MM.1S (cell line): ENCODE data around the gene USP20.
A peak's percentile ranks its signal among the peaks of the same experiment; 100 is the strongest.

Source experiments
- DNase-seq: peaks from one replicate; pipeline ENCODE4 v3.0.0-alpha.2; 2015
- H2AFZ ChIP-seq: fragments of 300-600 bp; sonication (generic); 2 replicates; pipeline ENCODE4 v1.6.0; 2016; ENCODE audit warnings: antibody characterized with exemption, low read length
- H3F3A ChIP-seq: fragments of 300-600 bp; sonication (generic); 2 replicates; pipeline ENCODE4 v1.6.1; 2016; ENCODE audit warnings: mild to moderate bottlenecking, antibody characterized with exemption, low read length, moderate library complexity, mixed read lengths; ENCODE audit not compliant: insufficient read depth
- H3K27ac ChIP-seq: fragments of 300-600 bp; sonication (generic); 2 replicates; pipeline ENCODE4 v1.5.1; 2016; ENCODE audit warnings: mild to moderate bottlenecking, low read length
- H3K27me3 ChIP-seq: fragments of 300-600 bp; sonication (generic); replicated peaks from 2 replicates; pipeline ENCODE4 v1.6.0; 2016; ENCODE audit warnings: low read length; ENCODE audit not compliant: insufficient read depth
- H3K36me3 ChIP-seq: fragments of 300-600 bp; sonication (generic); replicated peaks from 2 replicates; pipeline ENCODE4 v1.6.1; 2016; ENCODE audit warnings: mild to moderate bottlenecking, low read length, mixed read lengths; ENCODE audit not compliant: insufficient read depth
- H3K4me1 ChIP-seq: fragments of 300-600 bp; sonication (generic); 2 replicates; pipeline ENCODE4 v1.6.1; 2016; ENCODE audit warnings: low read length, mixed read lengths
- H3K4me2 ChIP-seq: fragments of 300-600 bp; sonication (generic); 2 replicates; pipeline ENCODE4 v1.6.0; 2016; ENCODE audit warnings: low read depth, low read length
- H3K4me3 ChIP-seq: fragments of 300-600 bp; sonication (generic); 2 replicates; pipeline ENCODE4 v1.5.1; 2016; ENCODE audit warnings: low read length, mixed read lengths
- H3K79me2 ChIP-seq: fragments of 300-600 bp; sonication (generic); 2 replicates; pipeline ENCODE4 v1.6.1; 2016; ENCODE audit warnings: mixed run types, low read length, mixed read lengths
- H3K9ac ChIP-seq: fragments of 300-600 bp; sonication (generic); 2 replicates; pipeline ENCODE4 v1.6.1; 2016; ENCODE audit warnings: low read length, mixed read lengths
- H3K9me2 ChIP-seq: fragments of 300-600 bp; sonication (generic); replicated peaks from 2 replicates; pipeline ENCODE4 v1.6.1; 2016; ENCODE audit warnings: mild to moderate bottlenecking, low read length, mixed read lengths; ENCODE audit not compliant: insufficient read depth
- H3K9me3 ChIP-seq: fragments of 300-600 bp; sonication (generic); replicated peaks from 2 replicates; pipeline ENCODE4 v1.6.1; 2016; ENCODE audit warnings: mild to moderate bottlenecking, low read length, mixed read lengths; ENCODE audit not compliant: insufficient read depth
- H4K20me1 ChIP-seq: fragments of 300-600 bp; sonication (generic); 2 replicates; pipeline ENCODE4 v1.6.1; 2016; ENCODE audit warnings: mild to moderate bottlenecking, low read length, moderate library complexity, mixed read lengths; ENCODE audit not compliant: insufficient read depth
- EZH2 ChIP-seq: fragments of 300-600 bp; sonication (generic); optimal IDR thresholded peaks from 2 replicates; pipeline ENCODE3; 2017; ENCODE audit warnings: low read depth, mild to moderate bottlenecking, antibody characterized with exemption, low read length, mixed read lengths
- EZH2phosphoT487 ChIP-seq: fragments of 300-600 bp; sonication (generic); IDR thresholded peaks from 2 replicates; pipeline ENCODE4 v1.6.1; 2018; ENCODE audit warnings: antibody characterized with exemption, low read length
- TF ChIP-seq, protein P1 (sequence below): fragments of 300-600 bp; sonication (generic); IDR thresholded peaks from 2 replicates; pipeline ENCODE4 v1.5.1; 2016; ENCODE audit warnings: antibody characterized with exemption, low read length, mixed read lengths

The USP20 gene

DNA sequence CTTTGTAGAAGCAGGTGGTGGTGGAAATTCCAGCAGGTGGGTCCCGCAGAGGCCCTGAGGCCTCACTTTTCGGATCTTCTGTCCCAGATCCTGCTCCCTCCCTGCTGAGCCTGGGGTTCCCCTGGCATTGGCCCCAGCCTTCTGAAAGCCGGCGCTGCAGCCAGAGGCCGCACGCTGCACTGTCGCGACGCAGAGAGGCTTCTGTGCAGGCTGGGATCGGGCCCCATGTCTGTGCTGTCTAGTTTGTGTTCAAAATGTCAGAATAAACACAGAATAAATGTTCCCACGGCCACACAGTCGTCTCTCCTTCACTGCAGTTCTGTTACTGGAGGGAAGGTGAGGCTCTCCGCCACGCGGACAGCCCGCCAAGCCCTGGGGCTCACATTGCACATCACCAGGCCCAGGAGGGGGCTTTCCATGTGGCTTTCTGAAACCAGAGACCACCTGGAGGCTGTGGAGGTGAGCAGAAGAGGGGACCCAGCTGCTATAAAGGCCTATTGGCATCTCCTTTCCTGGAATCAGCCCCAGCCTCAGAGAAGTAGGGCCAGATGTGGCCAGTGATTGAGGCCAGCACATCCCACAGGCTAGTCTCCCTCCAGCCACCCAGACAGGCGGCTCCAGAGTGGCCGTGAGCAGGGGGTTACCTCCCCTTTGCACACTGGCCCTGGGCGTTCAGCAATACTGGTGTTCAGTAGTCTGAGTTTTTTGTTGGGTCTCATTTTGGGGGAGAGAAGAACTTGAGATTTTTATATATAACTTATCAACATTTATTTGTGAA, 46.5 kb downstream of the USP20 start:
- no peak overlapping the region for H3K4me3 ChIP-seq
- H2AFZ ChIP-seq, result no peak overlapping the region
- H4K20me1 ChIP-seq, result no peaks in the 10 kb centered on the region
- peaks cover 22% of the 10 kb centered on the region for H3F3A ChIP-seq
- no peaks in the 10 kb centered on the region for H3K9me2 ChIP-seq
- no peaks in the 10 kb centered on the region for H3K79me2 ChIP-seq
- H3K27ac ChIP-seq, result no peak overlapping the region
- DNase-seq, result no peak
- H3K36me3 ChIP-seq, result no peaks in the 10 kb centered on the region
- no peak overlapping the region for H3K4me2 ChIP-seq
- H3K4me1 ChIP-seq, result peaks cover 18% of the 10 kb centered on the region
- no peaks in the 10 kb centered on the region for H3K9me3 ChIP-seq
- H3K9ac ChIP-seq, result no peak overlapping the region
- H3K27me3 ChIP-seq, result no peaks in the 10 kb centered on the region
- no peak for TF ChIP-seq EZH2phosphoT487
- TF ChIP-seq, protein P1, sequence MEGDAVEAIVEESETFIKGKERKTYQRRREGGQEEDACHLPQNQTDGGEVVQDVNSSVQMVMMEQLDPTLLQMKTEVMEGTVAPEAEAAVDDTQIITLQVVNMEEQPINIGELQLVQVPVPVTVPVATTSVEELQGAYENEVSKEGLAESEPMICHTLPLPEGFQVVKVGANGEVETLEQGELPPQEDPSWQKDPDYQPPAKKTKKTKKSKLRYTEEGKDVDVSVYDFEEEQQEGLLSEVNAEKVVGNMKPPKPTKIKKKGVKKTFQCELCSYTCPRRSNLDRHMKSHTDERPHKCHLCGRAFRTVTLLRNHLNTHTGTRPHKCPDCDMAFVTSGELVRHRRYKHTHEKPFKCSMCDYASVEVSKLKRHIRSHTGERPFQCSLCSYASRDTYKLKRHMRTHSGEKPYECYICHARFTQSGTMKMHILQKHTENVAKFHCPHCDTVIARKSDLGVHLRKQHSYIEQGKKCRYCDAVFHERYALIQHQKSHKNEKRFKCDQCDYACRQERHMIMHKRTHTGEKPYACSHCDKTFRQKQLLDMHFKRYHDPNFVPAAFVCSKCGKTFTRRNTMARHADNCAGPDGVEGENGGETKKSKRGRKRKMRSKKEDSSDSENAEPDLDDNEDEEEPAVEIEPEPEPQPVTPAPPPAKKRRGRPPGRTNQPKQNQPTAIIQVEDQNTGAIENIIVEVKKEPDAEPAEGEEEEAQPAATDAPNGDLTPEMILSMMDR, result no peak
- TF ChIP-seq EZH2, result no peak

- no peaks in the 10 kb centered on the region for H3K79me2 ChIP-seq
- no peaks in the 10 kb centered on the region for H3K27me3 ChIP-seq
- H3K9ac ChIP-seq, result peak overlapping the region; percentile 94
- no peaks in the 10 kb centered on the region for H3K36me3 ChIP-seq
- peaks cover 30% of the 10 kb centered on the region for H3K4me1 ChIP-seq
- TF ChIP-seq, protein P1, result no peak
- TF ChIP-seq EZH2, result no peak
- no peak for TF ChIP-seq EZH2phosphoT487
- peak overlapping the region; percentile 65 for H3K4me3 ChIP-seq
- H4K20me1 ChIP-seq, result no peaks in the 10 kb centered on the region
- peaks cover 44% of the 10 kb centered on the region for H3F3A ChIP-seq
- peak overlapping the region; percentile 99 for H3K27ac ChIP-seq
- no peaks in the 10 kb centered on the region for H3K9me2 ChIP-seq
- H3K4me2 ChIP-seq, result peak overlapping the region; percentile 91
- H2AFZ ChIP-seq, result peak overlapping the region; percentile 62
- no peaks in the 10 kb centered on the region for H3K9me3 ChIP-seq
- peak; percentile 96 for DNase-seq
These were observed 49.2 kb downstream of the USP20 start for GRCh38 chr9:129884220-129885017.

- peaks cover 36% of the 10 kb centered on the region for H3K4me1 ChIP-seq
- H3K27me3 ChIP-seq, result no peaks in the 10 kb centered on the region
- TF ChIP-seq, protein P1, result peak; percentile 57
- TF ChIP-seq EZH2phosphoT487, result no peak
- H3K9ac ChIP-seq, result peak overlapping the region; percentile 94
- no peaks in the 10 kb centered on the region for H3K36me3 ChIP-seq
- peak overlapping the region; percentile 65 for H3K4me3 ChIP-seq
- peak; percentile 57 for DNase-seq
- H3K4me2 ChIP-seq, result peak overlapping the region; percentile 91
- H3K27ac ChIP-seq, result peak overlapping the region; percentile 99
- H2AFZ ChIP-seq, result peak overlapping the region; percentile 62
- H3F3A ChIP-seq, result peaks cover 44% of the 10 kb centered on the region
- no peaks in the 10 kb centered on the region for H3K9me3 ChIP-seq
- no peaks in the 10 kb centered on the region for H4K20me1 ChIP-seq
- no peaks in the 10 kb centered on the region for H3K79me2 ChIP-seq
- H3K9me2 ChIP-seq, result no peaks in the 10 kb centered on the region
These were observed 49.9 kb downstream of the USP20 start for GRCh38 chr9:129885018-129885669.
